ENCODE measurements around the gene KANSL1. TPM values are rescaled to one million over a fixed set of nuclear protein-coding genes. Genes with fewer than 3 reads are reported as not detected.

KANSL1 gene
- total RNA-seq, 2 donors from 2014 or later, result 137 to 144 TPM

DNA sequence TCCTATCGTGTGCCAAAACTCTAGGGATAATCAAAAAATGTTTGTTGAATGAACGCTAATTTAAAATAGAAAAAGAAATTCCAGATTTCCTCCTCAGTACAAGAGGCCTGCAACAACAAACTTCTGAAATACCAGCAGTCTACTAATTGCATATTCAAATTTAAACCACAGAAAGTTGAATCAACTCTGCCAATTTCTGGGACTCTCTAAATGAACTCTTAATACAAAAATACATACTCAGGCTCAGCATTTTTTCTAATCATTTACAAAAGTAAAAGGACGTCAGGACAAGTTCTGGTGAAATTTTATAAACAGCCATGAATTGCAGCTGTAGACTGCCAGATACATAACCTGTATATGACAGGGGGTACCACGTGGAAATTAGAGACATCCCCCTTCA is 49.0 kb downstream of the KANSL1 start:
- Histone ChIP-seq H3K27me3 (ENCODE audit: control insufficient read depth, insufficient read depth, low read length, poor library complexity, severe bottlenecking) (no peaks in the 10 kb centered on the region), H3K4me1 (ENCODE audit: control insufficient read depth, insufficient read depth, low read length) (no peaks in the 10 kb centered on the region), H3K36me3 (ENCODE audit: control insufficient read depth, insufficient read depth, low read length) (no peaks in the 10 kb centered on the region), H3K9ac (ENCODE audit: extremely low read depth, low read length, poor library complexity, severe bottlenecking) (no peak overlapping the region), H3K4me3 (ENCODE audit: low read length) (no peak overlapping the region), H3K27ac (ENCODE audit: low read depth, low read length) (no peak overlapping the region), H3K9me3 (ENCODE audit: control insufficient read depth, low read length) (no peaks in the 10 kb centered on the region)
- TF ChIP-seq CTCF (conservative IDR thresholded peaks at IDR 0.05), result no peak
- peaks cover 17% of the 10 kb centered on the region for H3K36me3 Mint-ChIP-seq (ENCODE audit: low read depth)
- no peak overlapping the region for H3K4me3 Mint-ChIP-seq
- H3K9me3 Mint-ChIP-seq, result peaks cover 6% of the 10 kb centered on the region
- DNase-seq, result no peak
- no peak overlapping the region for H3K27ac Mint-ChIP-seq
- WGBS, 2 experiments (ENCODE audit: insufficient coverage in 1 of 2, insufficient read length in 1 of 2), result 78 to 100% methylated on average over 2 to 4 of the region's 4 CpGs
- H3K4me1 Mint-ChIP-seq, result peaks cover 65% of the 10 kb centered on the region
- H3K27me3 Mint-ChIP-seq (ENCODE audit: insufficient read depth), result no peaks in the 10 kb centered on the region

DNA sequence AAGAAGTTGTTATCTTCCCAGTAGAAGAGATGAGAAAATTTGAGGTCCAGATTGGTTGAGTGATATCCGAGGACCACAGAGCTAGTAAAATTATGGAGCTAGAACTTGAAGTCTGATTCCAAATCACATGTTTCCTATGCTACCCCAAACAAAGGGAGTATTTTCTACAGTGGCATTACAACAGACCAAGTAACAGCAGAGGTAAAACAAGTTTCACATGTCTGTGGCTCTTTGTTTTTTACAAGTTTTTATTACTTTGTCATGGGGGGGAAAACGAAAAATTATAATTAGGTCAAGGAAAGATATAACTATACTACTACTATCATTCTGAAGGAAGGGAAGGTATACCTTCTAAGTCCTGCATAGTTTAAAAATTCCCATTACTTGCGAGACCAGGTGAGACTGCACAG is 49.4 kb downstream of the KANSL1 start:
- 86 to 89% methylated on average over 1 to 2 of the region's 3 CpGs for WGBS, 2 experiments (ENCODE audit: insufficient coverage in 1 of 2, insufficient read length in 1 of 2)
- Histone ChIP-seq H3K9me3 (ENCODE audit: control insufficient read depth, low read length) (no peaks in the 10 kb centered on the region), H3K4me3 (ENCODE audit: low read length) (no peak overlapping the region), H3K27ac (ENCODE audit: low read depth, low read length) (no peak overlapping the region), H3K36me3 (ENCODE audit: control insufficient read depth, insufficient read depth, low read length) (no peaks in the 10 kb centered on the region), H3K4me1 (ENCODE audit: control insufficient read depth, insufficient read depth, low read length) (no peaks in the 10 kb centered on the region), H3K9ac (ENCODE audit: extremely low read depth, low read length, poor library complexity, severe bottlenecking) (no peak overlapping the region), H3K27me3 (ENCODE audit: control insufficient read depth, insufficient read depth, low read length, poor library complexity, severe bottlenecking) (no peaks in the 10 kb centered on the region)
- H3K27me3 Mint-ChIP-seq (ENCODE audit: insufficient read depth), result no peaks in the 10 kb centered on the region
- H3K36me3 Mint-ChIP-seq (ENCODE audit: low read depth), result peaks cover 17% of the 10 kb centered on the region
- DNase-seq, result no peak
- no peak overlapping the region for H3K27ac Mint-ChIP-seq
- H3K4me1 Mint-ChIP-seq, result peaks cover 67% of the 10 kb centered on the region
- no peak overlapping the region for H3K4me3 Mint-ChIP-seq
- peaks cover 6% of the 10 kb centered on the region for H3K9me3 Mint-ChIP-seq
- no peak for TF ChIP-seq CTCF (conservative IDR thresholded peaks at IDR 0.05)

DNA sequence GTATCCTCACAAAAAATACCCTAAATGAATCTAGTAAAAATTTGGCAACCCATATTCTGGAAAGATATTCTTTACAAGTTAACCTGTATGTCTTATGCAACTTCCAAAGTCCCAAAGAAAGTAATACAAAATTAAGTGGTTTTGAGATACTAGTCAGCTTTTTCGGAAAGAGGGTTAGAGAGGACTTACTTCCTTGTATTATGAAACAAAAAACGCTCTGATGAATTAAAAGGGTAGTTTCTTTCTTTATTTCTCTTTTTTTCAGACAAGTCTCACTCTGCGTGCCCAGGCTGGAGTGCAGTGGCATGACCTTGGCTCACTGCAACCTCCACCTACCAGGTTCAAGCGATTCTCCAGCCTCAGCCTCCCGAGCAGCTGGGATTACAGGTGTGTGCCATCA is 51.6 kb downstream of the KANSL1 start:
- no peak for TF ChIP-seq CTCF (conservative IDR thresholded peaks at IDR 0.05)
- no peaks in the 10 kb centered on the region for H3K36me3 ChIP-seq (ENCODE audit: control insufficient read depth, insufficient read depth, low read length)
- H3K4me3 Mint-ChIP-seq, result no peak overlapping the region
- H3K9ac ChIP-seq (ENCODE audit: extremely low read depth, low read length, poor library complexity, severe bottlenecking), result no peak overlapping the region
- no peak for DNase-seq
- H3K9me3 ChIP-seq (ENCODE audit: control insufficient read depth, low read length), result no peaks in the 10 kb centered on the region
- peaks cover 56% of the 10 kb centered on the region for H3K4me1 Mint-ChIP-seq
- H3K27ac Mint-ChIP-seq, result no peak overlapping the region
- no peaks in the 10 kb centered on the region for H3K4me1 ChIP-seq (ENCODE audit: control insufficient read depth, insufficient read depth, low read length)
- 91 to 100% methylated on average over 1 to 5 of the region's 5 CpGs for WGBS, 2 experiments (ENCODE audit: insufficient coverage in 1 of 2, insufficient read length in 1 of 2)
- H3K9me3 Mint-ChIP-seq, result peaks cover 6% of the 10 kb centered on the region
- H3K4me3 ChIP-seq (ENCODE audit: low read length), result no peak overlapping the region
- H3K36me3 Mint-ChIP-seq (ENCODE audit: low read depth), result peaks cover 14% of the 10 kb centered on the region
- H3K27me3 Mint-ChIP-seq (ENCODE audit: insufficient read depth), result no peaks in the 10 kb centered on the region
- H3K27ac ChIP-seq (ENCODE audit: low read depth, low read length), result no peak overlapping the region
- no peaks in the 10 kb centered on the region for H3K27me3 ChIP-seq (ENCODE audit: control insufficient read depth, insufficient read depth, low read length, poor library complexity, severe bottlenecking)
